GM12878 (cell line): ENCODE measurements around the gene FOLR2. TPM values are rescaled to one million over a fixed set of nuclear protein-coding genes. Genes with fewer than 3 reads are reported as not detected.
A peak's percentile ranks its signal among the peaks of the same experiment; 100 is the strongest.
"Not testable (repeated sequence)": the region's sequence is repeated elsewhere in the genome, so short reads cannot be mapped to it uniquely, and the experiment has no call there.

Experiments
- ATAC-seq: fragments of 200-7000 bp; cut with Tn5 transposase; 3 replicates; pipeline ENCODE4 v1.9.1; 2020; ENCODE audit warnings: mild to moderate bottlenecking, moderate library complexity
- BruUV-seq: library from RNA; stranded (reverse); fragments of 400-500 nt; replicated peaks from 2 replicates; lab custom pipeline; 2021; lab: Mats Ljungman, UMichigan
- CTCF ChIA-PET: fragments of 300-600 bp; sonication (Branson Sonifier 250); formaldehyde crosslinking; extraction: SDS; loops from one replicate; lab custom pipeline; 2021; ENCODE audit warnings: inconsistent platforms; lab: Yijun Ruan, JAX
- POLR2A ChIA-PET: fragments of 350-600 bp; formaldehyde crosslinking; extraction: SDS; loops from one replicate; lab custom pipeline; 2021; ENCODE audit warnings: inconsistent platforms; lab: Charles Lee
- RAD21 ChIA-PET: fragments of 300-600 bp; sonication (Branson Sonifier 250); formaldehyde crosslinking; loops from one replicate; lab custom pipeline; 2023; ENCODE audit warnings: antibody characterized with exemption; ENCODE audit not compliant: unreplicated experiment; lab: Charles Lee
- SMC1A ChIA-PET: fragments of 300-600 bp; sonication (Branson Sonifier 250); formaldehyde crosslinking; loops from one replicate; lab custom pipeline; 2023; ENCODE audit not compliant: unreplicated experiment, uncharacterized antibody; lab: Charles Lee
- DNase-seq: peaks from one replicate; pipeline ENCODE4 v3.0.0-alpha.2; 2011; ENCODE audit warnings: low read depth, low spot score
- FAIRE-seq: peaks from 3 replicates; lab custom pipeline; 2011; peaks lifted over from hg19 to GRCh38; lab: Jason Lieb, UNC
- H2AFZ ChIP-seq: 2 replicates; pipeline ENCODE4 v1.6.0; 2011; ENCODE audit warnings: low read depth, low read length, control low read depth; ENCODE audit not compliant: control insufficient read depth
- H3K27ac ChIP-seq: 2 replicates; pipeline ENCODE4 v1.5.1; 2011; ENCODE audit warnings: control low read depth; ENCODE audit not compliant: control insufficient read depth, insufficient read depth
- H3K27me3 ChIP-seq, 2 experiments: replicated peaks in 1 of 2; 2 replicates each; pipeline versions ENCODE4 v1.6.0 to v1.6.1; 2011; ENCODE audit warnings: low read length in 1 of 2; ENCODE audit not compliant: control insufficient read depth in 2 of 2, insufficient read depth in 2 of 2
- H3K36me3 ChIP-seq, 2 experiments: 2 replicates each; pipeline ENCODE4 v1.5.1; 2011; ENCODE audit warnings: low read length in 1 of 2; ENCODE audit not compliant: control insufficient read depth in 2 of 2, insufficient read depth in 2 of 2
- H3K4me1 ChIP-seq: 2 replicates; pipeline ENCODE4 v1.6.1; 2011; ENCODE audit warnings: mild to moderate bottlenecking, low read length, moderate library complexity, mixed read lengths; ENCODE audit not compliant: control insufficient read depth, insufficient read depth
- H3K4me2 ChIP-seq: 2 replicates; pipeline ENCODE4 v1.6.0; 2011; ENCODE audit warnings: control low read depth; ENCODE audit not compliant: control insufficient read depth, insufficient read depth
- H3K4me3 ChIP-seq: fragments of 200-600 bp; sonication (generic); 2 replicates; pipeline ENCODE4 v1.5.1; 2016
- H3K79me2 ChIP-seq: 2 replicates; pipeline ENCODE4 v1.6.0; 2011; ENCODE audit warnings: low read length; ENCODE audit not compliant: control insufficient read depth, insufficient read depth
- H3K9ac ChIP-seq: 2 replicates; pipeline ENCODE4 v1.8.0; 2011; ENCODE audit warnings: low read length, control low read depth, mixed read lengths; ENCODE audit not compliant: control insufficient read depth, insufficient read depth
- H3K9me3 ChIP-seq: replicated peaks from 3 replicates; pipeline ENCODE4 v1.5.1; 2011; ENCODE audit warnings: mild to moderate bottlenecking, low read length; ENCODE audit not compliant: control insufficient read depth, insufficient read depth
- H4K20me1 ChIP-seq: 2 replicates; pipeline ENCODE4 v1.6.0; 2011; ENCODE audit not compliant: control insufficient read depth, insufficient read depth
- BACH1 ChIP-seq: fragments of 450-650 bp; IDR thresholded peaks from 2 replicates; pipeline ENCODE4 v1.6.1; 2017; ENCODE audit warnings: mild to moderate bottlenecking, borderline replicate concordance
- CHD4 ChIP-seq: fragments of 200-600 bp; sonication (generic); IDR thresholded peaks from 2 replicates; pipeline ENCODE4 v1.6.1; 2016; ENCODE audit warnings: mild to moderate bottlenecking
- ESRRA ChIP-seq: IDR thresholded peaks from 2 replicates; pipeline ENCODE4 v1.6.1; 2012; ENCODE audit warnings: mild to moderate bottlenecking, low read length, improper control_type of control experiment
- GATAD2B ChIP-seq: fragments of 450-650 bp; conservative IDR thresholded peaks from 2 replicates; pipeline ENCODE4 v1.6.1; 2017; ENCODE audit warnings: low read depth, mild to moderate bottlenecking, moderate library complexity
- IRF5 ChIP-seq: fragments of 450-650 bp; IDR thresholded peaks from 2 replicates; pipeline ENCODE4 v1.6.1; 2017; ENCODE audit warnings: borderline replicate concordance
- MEF2A ChIP-seq: IDR thresholded peaks from 2 replicates; pipeline ENCODE4 v1.6.1; 2011; ENCODE audit warnings: low read depth, mild to moderate bottlenecking, low read length, moderate library complexity; ENCODE audit not compliant: insufficient read depth
- NFIC ChIP-seq: IDR thresholded peaks from 2 replicates; pipeline ENCODE4 v1.6.1; 2012; ENCODE audit warnings: low read depth, mild to moderate bottlenecking, inconsistent platforms, low read length, moderate library complexity
- NR2F1 ChIP-seq: fragments of 450-650 bp; conservative IDR thresholded peaks from 2 replicates; pipeline ENCODE4 v1.6.1; 2017; ENCODE audit warnings: mild to moderate bottlenecking
- SIX5 ChIP-seq: IDR thresholded peaks from 2 replicates; pipeline ENCODE4 v1.6.1; 2011; ENCODE audit warnings: mild to moderate bottlenecking, low read depth, low read length, moderate library complexity; ENCODE audit not compliant: severe bottlenecking
- YBX1 ChIP-seq: fragments of 450-650 bp; IDR thresholded peaks from 2 replicates; pipeline ENCODE4 v1.6.1; 2016; ENCODE audit warnings: antibody characterized with exemption
- ZNF207 ChIP-seq: fragments of 450-650 bp; IDR thresholded peaks from 2 replicates; pipeline ENCODE4 v1.6.1; 2014; ENCODE audit warnings: antibody characterized with exemption, mild to moderate bottlenecking, borderline replicate concordance
- WGBS: methylation state at CpG from one replicate; pipeline ENCODE4 v1.1.6; 2016; ENCODE audit warnings: low lambda C conversion rate; ENCODE audit not compliant: insufficient replicate concordance, insufficient coverage; ENCODE audit errors: missing lambda C conversion rate; 5-methylcytosine and 5-hydroxymethylcytosine counted together
- in situ Hi-C: fragments of 300-500 bp; cut with MboI; formaldehyde crosslinking; loops from 9 replicates; pipeline ENCODE4 v1.14.3; 2018; ENCODE audit warnings: mixed read lengths
- intact Hi-C: fragments of 100-400 bp; cut with micrococcal nuclease; formaldehyde crosslinking; loops from one replicate; pipeline ENCODE4 v1.14.2; 2022; ENCODE audit not compliant: unreplicated experiment
- polyA plus RNA-seq, 11 experiments: library from polyadenylated mRNA; depleted of rRNA in 4 of 11; unstranded in 6 of 11; stranded (reverse) in 5 of 11; fragments of >200 nt; fragmentation: Nextera tagmentation in 4 of 11; fragmentation: Illumina TruSeq in 1 of 11; extraction: Ambion mirVana in 4 of 11; extraction: Trizol in 1 of 11; gene quantifications; 1 replicate in 1 of 11; 2 replicates in 10 of 11; pipeline versions ENCODE4 v1.2.1 to v1.2.3, GENCODE V29; 2011 to 2016; ENCODE audit warnings: inconsistent platforms in 2 of 11, missing spikeins in 2 of 11, low read depth in 1 of 11
- total RNA-seq, 4 experiments: library from RNA; depleted of rRNA in 3 of 4; stranded (reverse); fragments of >200 nt in 3 of 4; fragmentation: Illumina TruSeq in 1 of 4; extraction: Trizol in 1 of 4; gene quantifications; 2 replicates each; pipeline versions ENCODE4 v1.2.1 to v1.2.3, GENCODE V29; 2013 to 2021

FOLR2 gene
- total and polyA plus RNA-seq, 10 of the 15 experiments (the other 5 are each of a cell fraction or from before 2014, with no cell fraction given), result 0.10 to 11.1 (median 1.9) TPM

GRCh38 chr11:72179804-72180396, 36.7 kb upstream of the FOLR2 start (continued):
- no peak for TF ChIP-seq NR2F1
- no peak for TF ChIP-seq CHD4
- no peak for TF ChIP-seq GATAD2B
- no peak for TF ChIP-seq ZNF207
- no peak for TF ChIP-seq BACH1
- TF ChIP-seq SIX5, result no peak
- TF ChIP-seq IRF5, result no peak
- no peak for TF ChIP-seq ESRRA
- TF ChIP-seq NFIC, result no peak
- no peak for TF ChIP-seq MEF2A
- no peak for TF ChIP-seq YBX1

- in situ Hi-C loops, H3K9me3 ChIP-seq, DNase-seq, H3K27ac ChIP-seq, H3K36me3 ChIP-seq, H3K79me2 ChIP-seq, H3K9ac ChIP-seq, BruUV-seq, H4K20me1 ChIP-seq, H3K4me2 ChIP-seq, H2AFZ ChIP-seq, intact Hi-C loops, H3K4me3 ChIP-seq, SMC1A ChIA-PET, H3K4me1 ChIP-seq, POLR2A ChIA-PET, H3K27me3 ChIP-seq, ATAC-seq: not testable (repeated sequence)
- FAIRE-seq, result peak; percentile 68
- WGBS, result 45% methylated on average over 7 of the region's 7 CpGs
- ChIA-PET CTCF (interaction anchor here (0.7 to 1.6 kb wide), 3 partner anchors 14 to 57 kb away, joined by 3 to 6 read pairs (median 4); no protein-coding TSS in a partner anchor), RAD21 (interaction anchor here (1.1 to 1.3 kb wide), 2 partner anchors 157 to 234 kb away, joined by 3 to 5 read pairs; no protein-coding TSS in a partner anchor)
These were observed 35.6 kb upstream of the FOLR2 start for GRCh38 chr11:72180892-72181552.
